Measurements from ENCODE around the gene INVS.

The INVS gene

DNA sequence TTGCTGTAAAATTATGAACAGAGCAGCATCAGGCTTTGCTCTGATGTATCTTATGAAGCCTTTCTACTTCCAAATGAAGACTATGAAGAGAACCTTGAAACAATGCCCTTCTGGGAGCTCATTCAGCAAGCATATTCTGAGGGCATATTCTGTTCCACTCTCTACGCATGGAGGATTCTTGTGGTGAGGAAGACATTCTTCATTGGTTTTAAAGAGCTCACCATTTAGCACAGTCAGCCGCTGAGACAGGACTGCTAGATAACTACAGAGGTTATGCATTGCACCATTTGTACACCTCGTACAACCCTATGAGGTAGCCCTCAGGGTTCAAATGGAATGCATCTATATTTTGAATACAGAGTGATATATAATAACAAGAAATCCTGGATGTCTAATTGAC, 61.0 kb downstream of the INVS start:
- no peak overlapping the region for H3K27ac ChIP-seq
- no peak for TF ChIP-seq ZFX (IDR thresholded peaks at IDR 0.05)
- TF ChIP-seq, protein P1, sequence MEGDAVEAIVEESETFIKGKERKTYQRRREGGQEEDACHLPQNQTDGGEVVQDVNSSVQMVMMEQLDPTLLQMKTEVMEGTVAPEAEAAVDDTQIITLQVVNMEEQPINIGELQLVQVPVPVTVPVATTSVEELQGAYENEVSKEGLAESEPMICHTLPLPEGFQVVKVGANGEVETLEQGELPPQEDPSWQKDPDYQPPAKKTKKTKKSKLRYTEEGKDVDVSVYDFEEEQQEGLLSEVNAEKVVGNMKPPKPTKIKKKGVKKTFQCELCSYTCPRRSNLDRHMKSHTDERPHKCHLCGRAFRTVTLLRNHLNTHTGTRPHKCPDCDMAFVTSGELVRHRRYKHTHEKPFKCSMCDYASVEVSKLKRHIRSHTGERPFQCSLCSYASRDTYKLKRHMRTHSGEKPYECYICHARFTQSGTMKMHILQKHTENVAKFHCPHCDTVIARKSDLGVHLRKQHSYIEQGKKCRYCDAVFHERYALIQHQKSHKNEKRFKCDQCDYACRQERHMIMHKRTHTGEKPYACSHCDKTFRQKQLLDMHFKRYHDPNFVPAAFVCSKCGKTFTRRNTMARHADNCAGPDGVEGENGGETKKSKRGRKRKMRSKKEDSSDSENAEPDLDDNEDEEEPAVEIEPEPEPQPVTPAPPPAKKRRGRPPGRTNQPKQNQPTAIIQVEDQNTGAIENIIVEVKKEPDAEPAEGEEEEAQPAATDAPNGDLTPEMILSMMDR (conservative IDR thresholded peaks at IDR 0.05): no peak

DNA sequence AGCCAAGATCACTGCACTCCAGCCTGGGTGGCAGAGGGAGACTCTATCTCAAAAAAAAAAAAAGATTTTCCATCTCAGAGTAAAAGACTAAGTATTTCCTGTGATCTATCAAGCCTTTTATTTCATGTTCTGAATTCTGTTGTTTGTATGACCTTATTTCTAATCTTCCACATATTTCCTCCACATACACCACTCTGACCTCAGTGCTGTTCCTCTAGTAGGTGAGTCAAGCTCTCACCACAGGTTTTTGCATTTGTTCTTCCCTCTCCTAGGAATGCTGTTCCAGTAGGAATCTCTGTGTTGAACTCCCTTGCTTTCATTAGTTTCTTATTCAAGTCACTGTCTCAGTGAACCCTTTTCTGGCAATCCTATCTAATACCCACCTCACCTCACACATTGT, 68.1 kb downstream of the INVS start:
- TF ChIP-seq, protein P1 (conservative IDR thresholded peaks at IDR 0.05): no peak
- TF ChIP-seq ZFX (IDR thresholded peaks at IDR 0.05): no peak
- H3K27ac ChIP-seq: no peak overlapping the region

DNA sequence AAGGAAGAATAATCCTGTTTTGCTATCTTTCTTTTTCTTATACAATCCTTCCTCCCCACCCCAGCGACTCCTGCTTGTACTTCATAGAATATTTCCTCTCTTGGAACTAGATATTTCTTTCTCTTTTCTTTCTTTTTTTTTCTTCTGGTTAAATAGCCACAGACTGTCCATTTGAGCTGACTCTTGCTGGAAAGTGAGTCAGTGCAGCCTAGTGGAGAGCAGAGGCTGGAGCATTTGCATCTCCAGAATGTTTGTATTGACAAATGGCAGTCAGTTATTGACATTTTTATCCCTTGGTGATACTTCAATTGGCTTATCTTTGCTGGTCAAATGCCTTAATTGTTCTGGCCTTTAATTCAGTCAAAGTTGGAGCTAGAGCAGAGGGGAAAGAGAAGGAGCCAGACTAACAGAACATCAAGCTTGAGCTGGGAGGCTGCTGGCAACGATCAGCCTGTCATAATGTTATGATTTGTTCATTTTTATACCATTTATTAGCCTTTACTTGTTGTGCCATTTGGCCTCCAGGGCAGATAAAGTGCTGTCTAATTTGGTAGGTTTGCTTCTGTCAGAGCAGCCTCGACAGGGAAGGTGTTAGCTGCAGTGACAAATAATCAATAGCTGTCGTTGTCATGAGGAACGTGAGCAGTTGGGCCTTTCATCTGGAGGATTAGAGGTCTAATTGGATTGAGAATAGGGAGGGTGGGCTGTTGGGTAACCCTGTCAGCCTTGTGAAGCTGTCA, 69.0 kb downstream of the INVS start:
- TF ChIP-seq, protein P1 (conservative IDR thresholded peaks at IDR 0.05): no peak
- TF ChIP-seq ZFX (IDR thresholded peaks at IDR 0.05): no peak
- no peak overlapping the region for H3K27ac ChIP-seq

DNA sequence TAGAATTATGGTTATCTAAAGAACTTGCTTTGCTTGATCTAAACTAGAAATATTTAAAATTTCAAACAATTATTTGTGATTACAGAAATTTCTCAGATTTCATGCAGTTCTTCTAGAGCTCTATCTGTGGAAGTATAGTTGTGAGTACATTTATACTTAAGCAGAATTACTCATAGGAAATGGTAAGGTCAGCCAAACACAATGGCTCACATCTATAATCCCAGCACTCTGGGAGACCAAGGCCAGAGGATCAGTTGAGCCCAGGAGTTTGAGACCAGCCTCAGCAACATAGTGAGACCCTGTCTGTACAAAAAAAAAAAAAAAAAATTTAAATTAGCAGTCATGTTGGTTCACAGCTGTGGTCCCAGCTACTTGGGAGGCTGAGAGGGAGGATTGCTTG, 71.0 kb downstream of the INVS start:
- H3K27ac ChIP-seq: no peak overlapping the region
- no peak for TF ChIP-seq ZFX (IDR thresholded peaks at IDR 0.05)
- TF ChIP-seq, protein P1 (conservative IDR thresholded peaks at IDR 0.05): no peak

DNA sequence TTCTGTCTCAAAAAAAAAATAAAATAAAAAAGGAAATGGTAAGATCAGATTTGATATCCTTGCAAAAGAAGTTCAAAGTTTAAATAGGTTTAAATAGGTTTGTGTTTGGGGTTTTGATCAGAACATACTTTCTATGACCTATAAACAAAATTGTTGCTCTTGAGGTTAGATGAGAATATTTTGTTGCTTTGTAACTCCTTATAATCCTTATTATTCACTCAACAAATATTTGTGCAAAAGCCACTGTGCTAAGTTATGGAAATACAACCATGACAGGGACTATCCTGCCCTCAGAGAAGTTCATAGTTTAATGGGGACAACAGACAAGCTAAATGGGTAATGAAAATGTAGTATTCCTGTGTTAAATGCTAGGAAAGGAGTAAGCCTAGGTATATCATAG, 71.5 kb downstream of the INVS start:
- TF ChIP-seq, protein P1 (conservative IDR thresholded peaks at IDR 0.05): no peak
- TF ChIP-seq ZFX (IDR thresholded peaks at IDR 0.05): no peak
- no peak overlapping the region for H3K27ac ChIP-seq

DNA sequence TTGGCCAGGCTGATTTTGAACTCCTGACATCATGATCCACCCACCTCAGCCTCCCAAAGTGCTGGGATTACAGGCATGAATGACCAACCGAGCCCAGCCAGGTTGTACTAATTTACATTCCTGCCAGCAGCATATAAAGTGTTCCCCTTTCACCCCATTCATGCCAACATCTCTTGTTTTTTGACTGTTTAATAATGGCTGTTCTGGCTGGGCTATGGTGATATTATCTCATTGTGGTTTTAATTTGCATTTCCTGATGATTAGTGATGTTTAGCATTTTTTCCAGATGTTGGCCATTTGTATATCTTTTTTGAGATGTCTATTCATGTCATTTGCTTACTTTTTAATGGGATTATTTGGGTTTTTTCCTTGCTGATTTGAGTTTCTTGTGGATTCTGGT, 87.3 kb downstream of the INVS start:
- no peak overlapping the region for H3K27ac ChIP-seq
- no peak for TF ChIP-seq ZFX (IDR thresholded peaks at IDR 0.05)
- TF ChIP-seq, protein P1 (conservative IDR thresholded peaks at IDR 0.05): no peak

DNA sequence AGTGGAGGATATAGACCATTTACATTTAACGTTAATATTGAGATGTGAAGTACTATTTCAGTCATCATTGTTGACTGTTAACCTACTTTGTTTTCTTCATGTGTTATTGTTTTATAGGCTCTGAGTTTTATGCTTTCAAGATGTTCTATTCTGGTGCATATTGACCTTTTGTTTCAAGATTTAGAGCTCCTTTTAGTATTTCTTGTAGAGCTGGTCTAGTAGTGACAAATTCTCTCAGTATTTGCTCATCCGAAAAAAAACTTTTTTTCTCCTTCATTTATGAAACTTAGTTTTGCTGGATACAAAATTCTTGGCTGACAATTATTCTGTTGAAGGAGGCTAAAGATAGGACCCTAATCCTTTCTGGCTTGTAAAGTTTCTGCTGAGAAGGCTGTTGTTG, 91.3 kb downstream of the INVS start:
- no peak overlapping the region for H3K27ac ChIP-seq
- TF ChIP-seq ZFX (IDR thresholded peaks at IDR 0.05): no peak
- TF ChIP-seq, protein P1 (conservative IDR thresholded peaks at IDR 0.05): no peak
